ENCODE results near the gene ACSM6. TPM values are rescaled to one million over a fixed set of nuclear protein-coding genes. Genes with fewer than 3 reads are reported as not detected.

The ACSM6 gene
- total RNA-seq, 1 donor from 2014 or later: not detected

GRCh38 chr10:95247881-95248583 is 54.0 kb downstream of the ACSM6 start:
- Mint-ChIP-seq H3K36me3 (ENCODE audit: unreplicated experiment) (peaks cover 11% of the 10 kb centered on the region), H3K9me3 (ENCODE audit: unreplicated experiment) (no peaks in the 10 kb centered on the region), H3K27me3 (ENCODE audit: unreplicated experiment) (no peaks in the 10 kb centered on the region), H3K4me1 (ENCODE audit: unreplicated experiment) (peaks cover 17% of the 10 kb centered on the region), H3K27ac (ENCODE audit: unreplicated experiment) (peak overlapping the region; percentile 54), H3K4me3 (ENCODE audit: unreplicated experiment) (no peak overlapping the region)
- no peak for TF ChIP-seq CTCF (IDR thresholded peaks at IDR 0.05)
- no peak for DNase-seq (ENCODE audit: extremely low spot score, unreplicated experiment)

GRCh38 chr10:95248989-95249388 is 55.0 kb downstream of the ACSM6 start:
- Mint-ChIP-seq H3K9me3 (ENCODE audit: unreplicated experiment) (no peaks in the 10 kb centered on the region), H3K27ac (ENCODE audit: unreplicated experiment) (no peak overlapping the region), H3K4me3 (ENCODE audit: unreplicated experiment) (no peak overlapping the region), H3K36me3 (ENCODE audit: unreplicated experiment) (peaks cover 12% of the 10 kb centered on the region), H3K4me1 (ENCODE audit: unreplicated experiment) (peaks cover 17% of the 10 kb centered on the region), H3K27me3 (ENCODE audit: unreplicated experiment) (no peaks in the 10 kb centered on the region)
- no peak for TF ChIP-seq CTCF (IDR thresholded peaks at IDR 0.05)
- peak; percentile 60 for DNase-seq (ENCODE audit: extremely low spot score, unreplicated experiment)

- TF ChIP-seq CTCF (IDR thresholded peaks at IDR 0.05): no peak
- Mint-ChIP-seq H3K4me3 (ENCODE audit: unreplicated experiment) (no peak overlapping the region), H3K27ac (ENCODE audit: unreplicated experiment) (no peak overlapping the region), H3K36me3 (ENCODE audit: unreplicated experiment) (peaks cover 12% of the 10 kb centered on the region), H3K27me3 (ENCODE audit: unreplicated experiment) (no peaks in the 10 kb centered on the region), H3K9me3 (ENCODE audit: unreplicated experiment) (no peaks in the 10 kb centered on the region), H3K4me1 (ENCODE audit: unreplicated experiment) (peaks cover 17% of the 10 kb centered on the region)
- DNase-seq (ENCODE audit: extremely low spot score, unreplicated experiment): peak; percentile 30
These were observed 55.4 kb downstream of the ACSM6 start for GRCh38 chr10:95249467-95249866.

- DNase-seq (ENCODE audit: extremely low spot score, unreplicated experiment): peak; percentile 67
- peaks cover 2% of the 10 kb centered on the region for H3K9me3 Mint-ChIP-seq (ENCODE audit: unreplicated experiment)
These were observed 56.8 kb downstream of the ACSM6 start for GRCh38 chr10:95250856-95251255.

More at GRCh38 chr10:95250856-95251255, 56.8 kb downstream of the ACSM6 start:
- Mint-ChIP-seq H3K27ac (ENCODE audit: unreplicated experiment) (no peak overlapping the region), H3K4me3 (ENCODE audit: unreplicated experiment) (no peak overlapping the region), H3K27me3 (ENCODE audit: unreplicated experiment) (no peaks in the 10 kb centered on the region), H3K36me3 (ENCODE audit: unreplicated experiment) (peaks cover 13% of the 10 kb centered on the region), H3K4me1 (ENCODE audit: unreplicated experiment) (peaks cover 17% of the 10 kb centered on the region)
- no peak for TF ChIP-seq CTCF (IDR thresholded peaks at IDR 0.05)
